HG03135 (cell line): ENCODE results near the gene ARMC9.
"Not testable (repeated sequence)": the region's sequence is repeated elsewhere in the genome, so short reads cannot be mapped to it uniquely, and the experiment has no call there.

Source experiments
- ATAC-seq: cut with Tn5 transposase; IDR thresholded peaks from one replicate; pipeline ENCODE4 v1.9.1; 2021; ENCODE audit warnings: mild to moderate bottlenecking, moderate library complexity; ENCODE audit not compliant: unreplicated experiment

ARMC9 gene

DNA sequence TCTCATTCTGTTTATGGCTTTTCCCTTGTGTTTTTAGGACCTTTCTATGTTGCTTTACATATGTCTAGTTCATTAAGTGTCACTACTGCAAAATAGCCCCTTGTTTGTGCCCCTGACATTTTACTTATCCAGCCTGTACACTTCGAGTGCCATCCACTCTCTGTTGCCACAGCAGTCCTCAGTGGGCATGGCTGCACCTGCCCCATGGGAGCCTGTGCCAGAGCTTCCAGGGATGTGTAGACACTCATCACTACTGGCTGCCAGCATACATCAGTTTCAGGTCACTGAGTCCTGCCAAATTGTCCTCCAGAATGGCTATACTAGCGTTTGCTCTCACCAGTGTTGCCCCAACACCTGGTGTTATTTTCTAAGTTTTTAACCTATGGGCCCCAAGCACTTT lies 80.4 kb downstream of the ARMC9 start:
- ATAC-seq = no peak

DNA sequence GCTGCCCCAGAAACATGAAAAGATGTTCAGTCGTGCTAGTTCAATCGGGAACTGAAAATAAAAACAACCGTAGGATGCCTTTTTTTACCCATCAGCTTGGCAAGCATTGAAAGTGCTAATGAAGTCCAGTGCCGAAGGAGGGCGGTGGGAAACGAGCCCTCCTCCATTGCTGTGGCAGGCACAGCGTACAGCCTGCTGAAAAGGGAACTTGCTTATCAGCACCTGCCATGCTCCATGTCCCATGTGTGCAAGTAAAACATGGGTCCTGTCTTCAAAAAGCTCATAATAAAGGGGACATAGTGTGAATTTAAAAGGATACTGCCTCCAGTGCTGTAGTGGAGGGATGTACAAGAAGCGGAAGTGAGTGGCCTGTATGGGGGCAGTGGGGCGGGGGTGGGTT lies 82.4 kb downstream of the ARMC9 start:
- ATAC-seq = no peak

DNA sequence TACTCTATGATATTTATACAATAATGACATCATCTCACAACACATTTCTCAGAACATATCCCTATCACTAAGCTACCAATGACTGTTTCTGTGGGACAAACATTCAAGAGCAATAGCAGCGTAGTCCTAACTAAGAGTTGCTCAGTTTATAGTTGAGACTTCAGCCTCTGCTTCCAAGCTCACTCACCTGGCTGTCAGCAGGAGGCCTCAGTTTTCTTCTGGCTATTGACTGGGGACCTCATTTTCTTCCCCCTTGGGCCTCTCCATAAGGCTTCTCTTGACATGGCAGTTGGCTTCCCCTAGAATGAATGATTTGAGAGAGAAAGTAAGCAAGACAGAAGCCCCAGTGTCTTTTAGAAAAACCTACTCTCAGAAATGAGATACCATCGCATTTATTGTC lies 85.9 kb downstream of the ARMC9 start:
- no peak for ATAC-seq

DNA sequence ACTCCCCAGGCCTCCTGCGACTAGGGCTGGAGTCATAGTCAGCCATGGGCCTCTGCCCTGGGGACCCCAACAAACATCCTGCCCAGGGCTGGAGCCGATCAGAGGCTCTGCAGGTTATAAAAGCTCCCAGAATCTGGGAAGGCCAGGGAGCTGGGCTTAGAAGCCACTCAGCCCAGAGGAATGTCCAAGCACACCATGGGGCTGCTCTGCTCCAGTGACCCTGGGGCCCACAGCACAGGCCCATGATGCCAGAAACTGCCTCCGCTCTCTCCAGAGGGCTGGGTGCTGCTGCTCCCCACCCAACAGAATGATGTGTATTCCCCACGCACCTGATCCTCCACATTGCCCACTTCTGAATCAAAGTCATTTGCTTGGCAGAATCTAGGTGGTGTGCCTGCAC lies 88.5 kb downstream of the ARMC9 start:
- no peak for ATAC-seq

DNA sequence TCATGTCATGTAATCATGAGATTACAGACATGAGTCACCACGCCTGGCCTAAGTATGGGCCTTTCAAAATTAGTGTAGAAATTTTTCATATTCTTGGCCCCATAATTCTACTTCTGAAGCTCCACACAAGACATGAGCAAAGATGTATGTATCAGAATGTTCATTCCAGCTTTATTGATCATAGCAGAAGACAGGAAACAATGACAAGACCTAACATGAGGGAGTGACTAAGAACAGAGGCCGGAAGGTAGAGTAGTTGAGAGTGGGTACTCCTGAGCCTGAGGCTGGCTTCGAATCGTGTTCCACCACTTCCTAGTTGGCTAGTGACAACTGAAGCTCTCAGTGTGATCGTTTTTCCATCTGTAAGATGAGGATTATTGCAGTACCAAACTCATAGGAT lies 89.3 kb downstream of the ARMC9 start:
- ATAC-seq = no peak

DNA sequence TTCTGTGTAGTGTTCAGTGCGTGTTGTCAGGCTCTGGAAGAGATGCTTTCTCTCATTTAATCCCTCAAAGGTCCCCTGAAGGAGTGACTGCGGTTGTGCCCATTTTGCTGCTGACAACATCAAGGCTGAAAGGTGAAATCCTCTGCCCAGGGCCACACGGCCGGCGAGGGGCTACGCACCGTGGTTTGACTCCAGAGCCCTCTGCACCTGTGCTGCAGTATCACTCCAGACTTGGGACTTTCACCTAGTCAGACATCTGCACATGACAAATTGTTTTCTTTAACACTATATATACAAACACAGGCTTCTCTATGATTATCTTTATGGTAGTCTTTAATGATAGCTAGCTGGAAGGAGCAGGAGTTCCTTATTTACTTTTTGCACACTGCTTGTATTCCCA lies 90.2 kb downstream of the ARMC9 start:
- no peak for ATAC-seq

DNA sequence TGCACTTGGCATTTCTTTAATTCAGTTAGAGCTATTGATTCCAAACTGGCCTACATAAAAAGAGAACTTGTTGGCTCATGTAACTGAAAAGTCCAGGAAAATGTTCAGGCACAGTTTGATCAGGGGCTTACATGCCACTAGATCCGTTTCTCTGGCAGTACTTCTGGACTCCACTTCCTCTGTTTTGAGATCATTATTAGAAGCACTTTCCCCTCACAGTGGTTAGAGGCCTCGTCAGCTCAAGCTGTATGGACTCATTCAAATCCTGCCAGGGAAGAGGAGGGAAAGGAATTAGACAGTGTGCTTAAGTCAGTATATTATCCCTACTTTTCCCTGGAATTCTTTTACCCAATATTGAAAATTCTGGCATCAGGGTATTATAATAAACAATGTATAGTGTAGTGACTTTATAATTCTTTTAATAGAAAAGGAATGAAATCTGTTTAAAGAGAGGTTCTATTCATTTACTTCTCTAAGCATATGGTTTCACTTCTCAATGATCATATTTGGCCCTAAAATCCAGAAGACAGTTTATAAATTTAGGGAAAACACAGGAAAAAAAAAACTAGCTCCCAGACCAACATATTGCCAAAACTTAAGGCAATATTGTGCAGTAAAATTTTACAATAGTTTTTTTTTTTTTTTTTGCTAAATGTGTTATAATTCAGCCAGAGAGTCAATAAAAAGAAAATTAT lies 92.0 kb downstream of the ARMC9 start:
- no peak for ATAC-seq

DNA sequence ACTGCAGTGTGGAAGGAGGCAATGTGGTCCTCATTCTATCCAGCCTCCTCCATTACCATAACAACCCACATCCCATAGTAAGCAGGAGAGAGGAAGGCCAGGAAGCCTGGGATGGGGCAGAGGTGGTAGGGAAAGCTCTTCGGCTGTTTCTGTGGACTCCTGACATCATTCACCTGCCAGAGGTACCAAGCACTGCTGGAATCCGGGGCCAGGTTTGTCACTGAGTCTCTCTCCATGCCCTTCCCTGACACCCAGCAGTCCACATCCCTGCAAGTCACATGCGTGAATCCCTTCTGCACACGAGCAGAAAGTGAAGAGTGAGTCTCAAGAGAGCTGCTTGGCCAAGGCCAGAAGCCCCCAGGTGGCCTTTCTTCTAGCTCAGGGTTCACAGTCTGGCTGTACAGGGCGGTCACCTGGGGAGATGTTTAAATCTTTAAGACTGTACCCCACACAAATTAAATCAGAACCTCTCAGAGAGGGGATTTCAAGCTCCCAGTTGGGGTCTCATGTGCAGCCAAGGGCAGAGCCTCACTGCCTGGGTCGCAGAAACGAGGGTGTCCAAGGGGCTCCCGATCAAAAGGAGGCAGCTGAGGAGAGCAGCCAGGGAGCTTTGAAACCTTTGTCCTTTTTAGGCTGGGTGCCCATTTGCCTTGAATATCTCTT lies 94.2 kb downstream of the ARMC9 start:
- no peak for ATAC-seq

DNA sequence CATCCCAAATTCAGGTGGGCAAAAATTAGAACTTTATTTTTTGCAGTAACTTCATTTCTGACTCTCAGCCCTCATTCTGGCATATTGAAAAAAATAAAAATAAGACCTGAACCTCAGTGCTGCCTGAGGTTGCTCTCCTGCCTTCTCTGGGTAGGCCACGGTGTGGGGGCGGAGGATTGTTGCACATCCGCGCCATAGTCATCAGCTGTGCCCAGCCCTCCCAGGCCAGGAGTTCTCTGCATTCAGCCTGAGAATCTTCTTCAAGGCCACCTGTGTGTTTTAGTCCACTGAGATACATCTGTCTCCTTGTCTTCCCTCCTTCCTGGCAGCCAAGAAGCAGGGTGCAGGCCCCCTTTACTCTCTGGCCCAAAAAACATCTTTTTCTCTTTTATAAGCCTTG lies 94.7 kb downstream of the ARMC9 start:
- ATAC-seq = no peak

DNA sequence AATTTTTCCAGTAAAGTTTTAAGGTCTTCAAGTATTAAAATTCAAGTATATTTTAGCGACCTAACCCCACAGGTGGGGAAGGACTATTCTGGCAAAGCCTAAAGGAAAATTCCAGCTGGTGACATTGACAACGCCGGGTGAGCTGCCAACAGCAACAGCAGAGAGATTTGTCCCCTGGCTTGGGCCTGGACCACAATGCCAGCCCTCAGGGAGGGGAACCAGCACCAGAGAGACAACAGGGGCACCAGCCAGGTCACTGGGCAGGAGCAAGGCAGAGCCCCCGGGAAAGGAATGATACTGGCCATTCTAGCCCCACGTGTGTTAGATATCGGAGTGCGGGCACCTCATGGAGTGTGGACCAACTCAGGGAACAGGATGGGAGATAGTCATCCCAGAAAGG lies 95.7 kb downstream of the ARMC9 start:
- ATAC-seq = no peak

DNA sequence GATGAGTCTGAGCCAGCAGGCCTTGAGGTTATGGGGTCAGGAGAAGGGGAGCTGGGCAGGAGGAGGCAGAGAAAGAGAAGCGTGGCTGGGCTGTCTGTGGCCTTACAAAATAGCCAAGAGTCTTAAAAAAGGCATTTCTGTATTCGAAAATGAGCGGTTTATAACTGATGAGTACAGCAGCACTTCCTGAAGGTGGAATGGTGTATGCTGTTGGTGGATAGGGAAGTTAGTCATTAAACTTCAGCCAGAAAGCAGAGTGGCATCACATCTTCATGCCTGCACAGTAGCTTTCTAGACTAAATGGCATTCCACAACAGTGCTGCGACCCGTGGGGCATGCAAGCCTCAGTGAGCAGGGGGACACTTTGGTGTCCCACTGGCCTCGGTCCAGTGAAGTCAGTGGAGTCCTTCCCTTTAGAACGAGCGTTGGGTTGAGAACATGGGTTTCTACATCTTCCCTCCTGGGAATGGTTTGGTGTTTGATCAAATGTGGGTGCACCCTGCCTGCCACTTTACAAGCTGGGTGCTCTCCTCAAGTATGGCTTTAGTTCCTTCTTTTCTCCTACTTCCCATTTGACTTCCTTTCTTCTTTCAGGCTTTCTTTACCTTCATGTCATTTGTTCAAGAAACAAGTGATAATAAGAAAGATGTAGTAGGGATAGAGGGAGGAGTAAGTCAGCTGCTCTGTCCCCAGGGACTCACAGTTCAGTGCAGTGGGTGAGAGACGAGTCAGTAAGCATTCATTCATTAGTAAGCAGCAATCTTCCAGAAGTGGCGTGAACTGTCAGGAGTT lies 96.3 kb downstream of the ARMC9 start:
- ATAC-seq = no peak

DNA sequence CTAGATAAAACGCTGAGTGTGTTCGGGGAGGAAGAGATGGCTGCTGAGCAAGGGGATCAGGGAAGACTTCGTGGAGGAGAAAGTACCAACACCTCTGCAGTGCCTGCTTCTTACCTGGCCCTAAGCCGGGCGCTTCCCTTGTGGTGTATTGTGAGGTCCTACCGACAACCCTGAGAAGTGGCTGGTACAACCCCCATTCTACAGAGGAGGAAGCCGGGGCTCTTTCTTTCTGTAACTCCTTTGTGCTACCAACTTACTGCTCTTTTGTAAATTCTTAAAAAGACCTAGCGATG lies 96.9 kb downstream of the ARMC9 start:
- no peak for ATAC-seq

DNA sequence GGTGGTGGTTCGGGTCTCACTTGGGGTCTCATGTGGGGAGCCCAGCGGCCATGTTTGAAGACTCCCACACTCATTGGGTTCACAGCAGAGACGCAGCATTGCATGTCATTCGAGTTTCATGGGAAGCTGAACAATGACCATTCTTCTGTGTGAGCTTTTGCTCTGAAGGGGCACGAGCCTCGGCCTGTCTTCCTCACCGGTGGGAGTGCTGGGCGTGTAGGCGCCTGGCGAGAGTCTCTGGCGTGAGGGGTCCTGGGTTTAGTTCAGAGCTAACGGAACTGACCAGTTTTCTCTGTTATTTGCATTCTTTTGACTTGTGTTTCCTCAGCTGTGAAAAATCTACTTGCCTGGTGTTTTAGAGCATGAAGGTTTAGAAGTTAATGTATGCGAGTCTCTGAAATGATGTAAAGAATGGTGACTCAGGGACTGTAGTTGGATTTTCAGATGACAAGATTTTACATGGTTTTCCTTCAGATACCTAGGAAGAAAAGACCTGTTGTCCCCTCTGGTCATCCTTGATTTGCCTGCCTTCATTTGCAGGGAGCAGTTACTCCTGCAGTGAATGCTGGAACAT lies 98.1 kb downstream of the ARMC9 start:
- no peak for ATAC-seq

DNA sequence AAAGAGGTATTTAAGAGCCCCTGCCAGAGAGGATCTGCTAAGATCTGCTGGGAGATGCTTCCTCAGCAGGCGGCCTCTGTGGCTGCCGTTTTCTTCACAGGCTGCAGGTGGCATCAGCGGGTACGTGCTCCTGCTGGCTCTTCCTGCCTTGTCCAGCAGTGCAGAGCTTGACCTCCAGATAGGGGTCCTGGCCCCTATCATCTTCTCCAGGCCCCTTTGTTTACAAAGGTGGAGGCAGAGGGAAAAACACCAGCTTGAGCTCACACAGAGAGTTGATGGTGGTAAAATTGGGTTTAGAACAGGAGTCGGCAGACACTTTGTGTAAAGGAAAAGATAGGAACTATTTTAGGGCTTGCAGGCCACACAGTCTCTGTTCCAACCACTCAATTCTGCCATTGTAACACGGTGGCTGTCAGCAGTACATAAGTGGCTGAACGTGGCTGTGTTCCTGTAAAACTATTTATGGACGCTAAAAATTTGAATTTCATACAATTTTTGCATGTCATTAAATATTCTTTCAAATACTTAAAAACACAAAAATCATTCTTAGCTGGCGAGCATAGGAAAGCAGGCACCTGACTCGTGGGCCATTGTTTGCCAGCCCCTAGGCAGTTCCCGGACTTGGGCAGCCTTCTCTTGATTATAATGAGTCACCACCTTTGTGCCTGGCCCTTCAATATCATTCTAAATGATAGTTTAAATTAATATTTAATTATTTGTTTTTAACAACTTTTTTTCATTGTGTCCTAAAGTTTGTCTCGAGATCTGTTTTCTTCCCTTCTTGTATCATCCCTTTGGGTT lies 98.9 kb downstream of the ARMC9 start:
- peak; percentile 52 for ATAC-seq

DNA sequence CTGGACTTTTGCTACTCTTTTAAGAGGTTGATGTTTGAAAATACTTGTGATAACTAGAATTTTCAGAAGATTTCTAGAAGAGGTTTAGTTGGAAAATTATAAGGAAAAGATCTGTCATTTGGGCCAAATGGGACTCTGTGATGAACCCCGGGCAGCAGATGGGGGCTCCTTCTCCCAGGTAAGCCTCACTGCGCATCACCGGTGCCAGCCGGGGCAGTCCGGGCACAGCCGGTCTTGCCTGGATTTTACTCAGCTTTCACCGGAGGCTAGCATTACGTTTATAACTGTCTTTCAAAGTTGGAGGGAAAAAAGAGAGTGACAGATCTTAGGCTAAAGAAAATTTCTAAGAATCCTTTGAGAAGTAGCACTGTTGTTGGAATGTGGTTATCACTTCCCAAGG lies 99.7 kb downstream of the ARMC9 start:
- no peak for ATAC-seq

DNA sequence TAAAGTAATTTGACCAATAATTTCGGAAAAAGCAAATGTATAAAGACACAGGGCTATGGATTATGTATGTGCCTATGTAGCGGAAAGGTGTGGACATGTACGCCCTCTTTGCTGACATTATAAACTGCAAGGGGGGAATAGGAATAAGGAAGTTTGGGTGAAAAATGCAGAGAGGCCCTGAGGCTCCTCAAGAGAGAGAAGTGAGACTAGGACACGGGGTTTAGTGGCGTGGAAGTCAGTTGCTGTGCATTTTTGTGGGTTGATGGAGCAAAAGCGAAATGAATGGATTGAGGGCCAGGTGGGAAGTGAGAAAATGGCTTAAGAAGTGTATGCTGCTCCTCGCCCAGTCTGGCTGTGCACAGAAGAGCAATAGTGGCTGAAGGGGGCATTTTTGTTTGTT lies 100.8 kb downstream of the ARMC9 start:
- no peak for ATAC-seq

DNA sequence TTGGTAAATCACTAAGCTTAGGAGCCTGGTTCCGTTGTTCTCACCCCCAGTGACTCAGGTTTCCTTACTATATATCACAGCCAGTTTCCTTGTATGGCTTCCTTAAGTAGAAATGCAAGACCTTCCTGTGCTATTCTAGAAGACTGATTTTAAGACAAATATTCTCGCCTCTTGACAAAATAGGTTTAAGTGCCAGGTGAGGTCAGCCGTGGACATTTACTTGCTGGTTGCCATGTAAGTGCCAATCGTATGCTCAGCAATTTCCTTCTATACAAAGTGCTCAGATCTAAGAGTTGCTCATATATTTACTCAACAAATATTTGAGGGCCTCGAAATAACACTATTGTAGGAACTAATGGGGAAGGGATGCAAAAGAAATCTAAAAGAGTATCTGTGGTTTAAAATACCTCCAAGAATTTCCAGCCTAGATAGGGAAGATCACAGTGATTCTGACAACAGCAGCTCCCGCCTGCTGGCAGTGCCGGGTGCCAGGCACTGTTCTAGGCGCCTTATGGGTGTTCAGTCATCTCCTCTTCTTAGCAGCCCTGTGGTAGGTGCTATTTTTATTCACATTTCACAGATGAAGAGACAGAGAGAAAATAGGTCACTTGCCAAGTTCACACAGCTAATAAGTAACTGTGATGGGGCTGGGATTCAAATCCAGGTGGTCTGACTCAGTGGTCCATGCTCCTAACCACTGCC lies 101.7 kb downstream of the ARMC9 start:
- no peak for ATAC-seq

DNA sequence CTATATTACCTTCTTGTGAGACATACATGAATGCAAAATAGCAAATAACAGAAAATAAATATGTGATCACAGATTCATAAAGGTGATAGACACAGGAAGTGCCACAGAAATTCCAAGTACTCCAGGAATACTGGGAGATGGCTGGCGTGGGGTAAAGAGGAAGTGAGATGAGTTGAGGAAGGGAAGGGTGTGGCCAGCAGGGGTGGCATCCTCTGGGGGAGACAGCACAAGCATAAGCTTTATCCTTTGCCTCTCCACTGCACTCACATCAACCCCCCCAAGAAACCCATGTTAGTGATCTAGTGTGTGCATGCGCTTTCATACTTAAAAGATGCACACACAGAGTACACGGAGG lies 102.3 kb downstream of the ARMC9 start:
- ATAC-seq = no peak

DNA sequence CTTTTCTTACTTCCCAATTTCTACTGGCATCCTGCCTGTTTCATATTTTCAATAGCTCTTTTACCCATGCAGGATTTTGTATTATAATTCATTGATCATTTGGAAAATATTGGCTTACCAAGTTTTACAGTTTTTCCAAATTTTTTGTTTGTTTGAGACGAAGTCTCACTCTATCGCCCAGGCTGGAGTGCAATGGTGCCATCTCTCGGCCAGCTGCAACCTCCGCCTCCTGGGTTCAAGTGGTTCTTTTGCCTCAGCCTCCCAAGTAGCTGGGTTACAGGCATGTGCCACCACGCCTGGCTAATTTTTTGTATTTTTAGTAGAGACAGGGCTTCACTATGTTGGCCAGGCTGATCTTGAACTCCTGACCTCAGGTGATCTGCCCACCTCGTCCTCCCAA lies 105.8 kb downstream of the ARMC9 start:
- ATAC-seq = not testable (repeated sequence)

DNA sequence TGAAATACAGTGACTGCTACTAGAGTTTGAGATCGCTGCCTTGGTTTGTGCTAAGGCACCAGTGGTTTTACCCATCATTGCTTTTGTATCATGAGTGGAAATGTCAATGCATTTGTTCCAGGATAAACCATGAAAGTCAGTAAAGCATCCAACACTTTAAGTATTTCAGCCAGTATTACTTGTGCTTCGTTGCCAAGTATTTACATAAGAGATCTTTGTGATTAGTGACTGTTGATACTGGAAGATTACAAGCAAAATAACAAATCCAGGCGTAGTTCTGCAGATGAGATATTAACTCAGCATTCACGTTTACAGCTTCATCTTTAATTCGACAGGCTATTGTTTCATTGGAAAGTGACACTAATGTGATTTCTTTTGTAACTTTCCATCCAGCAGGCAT lies 106.8 kb downstream of the ARMC9 start:
- ATAC-seq = no peak
